Occipital lobe (tissue), 2 donors: Measurements from ENCODE around the gene BCAS4. TPM values are rescaled to one million over a fixed set of nuclear protein-coding genes. Genes with fewer than 3 reads are reported as not detected.
"Not testable (repeated sequence)": the region's sequence is repeated elsewhere in the genome, so short reads cannot be mapped to it uniquely, and the experiment has no call there.

Experiments
- DNase-seq: peaks from one replicate; lab custom pipeline; 2025; lab: John Stamatoyannopoulos, UW
- total RNA-seq: library from RNA; depleted of rRNA; stranded (reverse); fragments of >200 nt; gene quantifications from one replicate; pipeline ENCODE4 v1.2.3, GENCODE V29; 2014

BCAS4 gene
- total RNA-seq, 1 donor from 2014 or later: 9.8 TPM

GRCh38 chr20:50771419-50772080, 23.3 kb upstream of the BCAS4 start:
- DNase-seq: not testable (repeated sequence)

DNA sequence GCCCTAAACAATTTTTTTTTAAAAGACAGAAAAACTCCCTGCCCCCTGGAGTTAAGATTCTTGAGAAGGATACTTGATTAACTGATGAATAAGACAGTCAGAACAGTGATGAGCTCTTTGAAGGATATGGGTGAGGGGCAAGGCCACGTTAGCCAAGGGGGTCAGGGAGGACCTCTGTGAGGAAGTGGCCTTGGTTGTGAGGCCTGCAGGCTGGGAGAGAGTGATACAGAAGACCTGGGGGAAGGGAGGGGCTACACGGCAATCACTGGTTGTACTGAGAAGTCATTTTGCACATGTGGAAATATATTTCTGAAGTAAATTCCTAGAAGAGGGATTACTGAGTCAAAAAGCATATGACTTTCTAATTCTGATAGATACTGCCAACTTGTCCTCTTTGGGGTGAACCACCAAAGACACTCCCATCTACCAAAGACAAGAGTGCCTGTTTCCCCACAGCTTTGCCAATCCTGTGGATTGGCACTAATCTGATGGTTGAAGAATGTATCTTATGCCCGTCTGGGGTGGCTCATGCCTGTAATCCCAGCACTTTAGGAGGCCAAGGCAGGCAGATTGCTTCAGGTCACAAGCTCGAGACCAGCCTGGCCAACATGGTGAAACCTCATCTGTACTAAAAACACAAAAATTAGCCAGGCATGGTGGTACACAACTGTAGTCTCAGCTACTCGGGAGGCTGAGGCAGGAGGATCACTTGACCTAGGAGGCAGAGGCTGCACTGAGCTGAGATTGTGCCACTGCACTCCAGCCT, 22.3 kb upstream of the BCAS4 start:
- no peak for DNase-seq

DNA sequence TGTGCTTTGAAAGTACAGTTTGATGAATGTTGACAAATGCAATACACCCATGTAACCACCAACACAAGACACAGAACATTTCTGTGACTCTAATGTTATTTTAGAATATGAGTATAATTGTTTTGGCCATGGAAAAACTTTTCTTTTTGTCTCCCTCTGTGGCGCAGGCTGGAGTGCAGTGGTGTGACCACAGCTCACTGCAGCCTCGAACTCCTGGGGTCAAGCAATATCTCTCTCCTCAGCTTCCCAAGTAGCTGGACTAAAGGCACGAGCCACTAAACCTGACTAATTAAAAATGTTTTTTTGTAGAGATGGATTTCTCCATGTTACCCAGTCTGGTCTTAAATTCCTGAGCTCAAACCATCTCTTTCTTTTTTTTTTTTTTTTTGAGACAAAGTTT, 20.3 kb upstream of the BCAS4 start:
- no peak for DNase-seq

DNA sequence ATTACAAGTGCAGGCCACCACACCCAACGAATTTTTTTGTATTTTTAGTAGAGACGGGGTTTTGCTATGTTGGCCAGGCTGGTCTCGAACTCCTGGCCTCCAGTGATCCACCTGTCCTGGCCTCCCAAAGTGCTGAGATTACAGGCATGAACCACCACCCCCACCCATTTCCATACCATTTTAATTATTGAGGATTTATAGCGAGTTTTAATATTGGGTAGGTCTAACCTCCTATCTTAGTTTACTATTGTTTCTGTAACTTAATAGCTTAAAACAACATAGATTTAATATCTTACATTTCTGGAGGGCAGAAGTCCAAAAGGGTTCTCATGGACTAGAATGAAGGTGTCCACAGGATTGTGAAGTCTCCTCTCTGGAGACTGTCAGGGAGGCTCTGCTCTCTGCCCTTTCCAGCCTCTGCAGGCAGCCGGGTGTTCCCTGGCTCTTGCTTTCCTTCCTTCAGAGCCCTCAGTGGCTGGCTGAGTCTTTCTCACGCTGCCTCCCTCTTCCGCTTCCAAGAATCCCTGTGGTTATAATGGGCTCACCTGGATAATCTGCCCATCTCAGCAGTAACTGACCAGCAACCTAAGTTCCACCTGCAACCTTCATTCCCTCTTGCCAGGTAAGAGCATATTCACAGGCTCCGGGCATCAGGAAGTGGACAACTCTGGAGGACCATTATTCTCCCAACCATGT, 18.6 kb upstream of the BCAS4 start:
- DNase-seq: no peak

- no peak for DNase-seq
Measured at GRCh38 chr20:50777373-50777772, 17.5 kb upstream of the BCAS4 start.

DNA sequence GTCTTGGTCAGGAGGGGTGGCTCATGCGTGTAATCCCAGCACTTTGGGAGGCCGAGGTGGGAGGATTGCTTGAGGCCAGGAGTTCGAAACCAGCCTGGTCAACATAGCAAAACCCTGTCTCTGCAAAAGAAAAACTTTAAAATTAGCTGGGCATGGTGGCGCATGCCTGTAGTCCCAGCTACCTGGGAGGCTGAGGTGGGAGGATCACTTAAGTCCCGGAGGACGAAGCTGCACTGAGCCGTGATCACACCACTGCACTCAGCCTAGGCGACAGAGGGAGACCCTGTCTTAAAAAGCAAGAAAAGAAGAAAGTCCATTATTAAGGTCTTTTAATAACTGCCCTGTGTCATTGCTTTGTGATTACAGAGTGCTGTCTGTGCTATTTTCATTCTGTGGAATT, 15.9 kb upstream of the BCAS4 start:
- not testable (repeated sequence) for DNase-seq

- no peak for DNase-seq
Measured at GRCh38 chr20:50783390-50783789, 11.5 kb upstream of the BCAS4 start.

GRCh38 chr20:50783903-50784302, 11.0 kb upstream of the BCAS4 start:
- no peak for DNase-seq

DNA sequence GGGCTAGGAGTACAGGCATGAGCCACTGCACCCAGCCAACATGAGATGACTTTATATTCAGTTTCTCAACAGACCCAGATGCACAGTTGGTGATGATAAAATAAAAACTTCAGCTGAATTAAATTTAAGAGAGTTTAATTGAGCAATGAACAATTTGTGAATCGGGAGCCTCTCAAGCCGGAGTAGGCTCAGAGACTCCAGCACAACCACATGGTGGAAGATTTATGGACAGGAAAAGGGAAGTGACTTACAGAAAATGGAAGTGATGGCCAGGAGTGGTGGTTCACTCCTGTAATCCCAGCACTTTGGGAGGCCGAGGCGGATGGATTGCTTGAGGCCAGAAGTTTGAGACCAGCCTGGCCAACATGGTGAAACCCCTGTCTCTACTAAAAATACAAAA, 10.4 kb upstream of the BCAS4 start:
- no peak for DNase-seq

DNA sequence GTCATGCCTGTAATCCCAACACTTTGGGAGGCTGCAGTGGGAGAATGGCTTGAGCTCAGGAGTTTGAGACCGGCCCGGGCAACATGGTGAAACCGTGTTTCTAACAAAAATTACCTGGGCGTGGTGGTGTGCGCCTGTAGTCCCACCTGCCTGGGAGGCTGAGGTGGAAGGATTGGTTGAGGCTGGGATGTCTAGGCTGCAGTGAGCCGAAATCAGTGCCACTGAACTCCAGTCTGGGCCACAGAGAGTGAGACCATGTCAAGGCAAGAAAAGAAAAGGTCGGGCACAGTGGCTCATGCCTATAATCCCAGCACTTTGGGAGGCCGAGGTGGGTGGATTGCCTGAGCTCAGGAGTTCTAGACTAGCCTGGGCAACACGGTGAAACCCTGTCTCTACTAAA, 8.2 kb upstream of the BCAS4 start:
- DNase-seq: no peak

GRCh38 chr20:50787181-50787580, 7.7 kb upstream of the BCAS4 start:
- no peak for DNase-seq

GRCh38 chr20:50788045-50788991, 6.5 kb upstream of the BCAS4 start:
- DNase-seq: no peak

- DNase-seq: no peak
Measured at GRCh38 chr20:50789968-50790650, 4.8 kb upstream of the BCAS4 start.

GRCh38 chr20:50790651-50791277, 4.1 kb upstream of the BCAS4 start:
- peak; percentile 74 for DNase-seq

DNA sequence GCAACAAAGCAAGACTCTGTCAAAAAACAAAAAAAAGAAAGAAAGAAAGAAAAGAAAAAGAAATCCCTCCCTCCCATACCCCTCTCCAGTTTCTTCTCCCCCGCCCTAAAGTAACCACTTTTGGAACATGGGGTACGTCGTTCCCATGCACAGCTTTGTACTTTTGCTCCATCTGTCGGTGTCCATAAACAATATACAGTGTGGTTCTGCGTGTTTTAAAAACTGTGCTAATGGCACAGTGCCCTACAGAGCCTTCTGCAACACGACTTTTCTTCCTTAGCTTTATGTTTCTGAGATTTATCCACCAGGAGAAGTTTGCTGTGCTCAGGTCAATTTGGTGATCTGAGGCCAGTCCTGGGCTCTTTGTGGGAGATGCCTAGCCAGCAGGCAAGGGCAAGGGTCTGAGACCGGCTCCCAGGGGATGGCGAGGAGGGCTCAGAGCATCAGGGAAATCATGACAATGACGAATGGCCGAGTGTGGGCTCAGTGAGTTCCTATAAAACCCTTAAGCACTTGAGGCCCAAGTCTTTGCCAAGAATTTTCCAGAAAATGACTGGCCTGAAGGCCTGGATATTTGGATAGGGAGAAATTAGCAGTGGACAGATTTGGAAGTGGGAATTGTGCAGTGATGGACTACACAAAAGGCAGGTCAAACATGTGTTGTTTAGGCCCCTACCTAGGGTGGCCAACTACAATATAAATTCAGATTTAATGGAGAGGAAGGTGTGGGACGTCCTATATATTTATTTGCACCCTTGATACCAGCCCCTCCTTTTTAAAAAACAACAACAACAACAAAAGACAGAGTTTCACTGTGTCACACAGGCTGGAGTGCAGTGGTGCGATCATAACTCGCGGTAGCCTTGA, 1.9 kb upstream of the BCAS4 start:
- DNase-seq: no peak

DNA sequence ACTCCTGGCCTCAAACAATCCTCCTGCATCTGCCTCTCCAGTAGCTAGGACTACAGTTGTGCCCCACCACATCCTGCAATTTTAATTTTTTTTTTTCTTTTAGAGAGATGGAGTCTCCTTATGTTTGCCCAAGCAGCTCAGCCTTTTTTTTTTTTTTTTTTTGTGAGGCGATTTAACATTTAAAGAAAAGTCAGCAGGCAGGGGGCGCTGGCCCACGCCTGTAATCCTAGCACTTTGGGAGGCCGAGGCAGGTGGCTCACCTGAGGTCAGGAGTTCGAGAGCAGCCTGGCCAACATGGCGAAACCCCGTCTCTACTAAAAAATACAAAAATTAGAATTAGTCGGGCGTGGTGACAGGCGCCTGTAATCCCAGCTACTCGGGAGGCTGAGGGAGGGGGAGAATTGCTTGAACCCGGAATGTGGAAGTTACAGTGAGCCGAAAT, 1.3 kb upstream of the BCAS4 start:
- not testable (repeated sequence) for DNase-seq

GRCh38 chr20:50794181-50794845, 548 bp upstream of the BCAS4 start:
- DNase-seq: no peak

GRCh38 chr20:50797142-50797541, 2.3 kb downstream of the BCAS4 start:
- no peak for DNase-seq

DNA sequence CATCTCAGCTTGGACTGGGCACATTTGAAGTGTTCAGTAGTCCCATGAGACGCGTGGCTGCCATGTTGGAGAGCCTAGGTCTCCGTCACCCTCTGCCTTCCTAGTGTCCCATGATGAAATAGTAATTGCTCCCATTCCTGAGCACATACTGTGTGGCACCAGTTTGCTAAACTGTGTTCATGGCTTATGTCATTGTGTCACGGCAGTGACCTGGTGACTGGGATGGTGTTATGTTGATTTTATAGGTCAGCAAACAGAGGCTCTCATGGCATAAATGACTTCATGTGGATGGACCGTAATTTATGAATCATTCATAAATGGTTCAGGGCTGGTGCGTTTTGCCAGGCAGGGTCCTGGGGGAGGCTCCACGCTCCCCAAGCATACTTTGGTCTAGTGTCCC, 3.8 kb downstream of the BCAS4 start:
- DNase-seq: no peak
